Transverse colon (tissue), 4 donors: ENCODE results near the gene C5orf46.

Source experiments
- CTCF ChIP-seq, 5 experiments: fragments of 200-600 bp in 3 of 5; fragments of 450-650 bp in 2 of 5; sonication (generic) in 3 of 5; IDR thresholded peaks; 1 replicate in 2 of 5; 2 replicates in 3 of 5; pipeline ENCODE4 v1.5.1; 2016 to 2017; ENCODE audit warnings: antibody characterized with exemption in 5 of 5, inconsistent platforms in 3 of 5, mild to moderate bottlenecking in 2 of 5, moderate library complexity in 1 of 5
- EP300 ChIP-seq: sonication (generic); formaldehyde crosslinking; IDR thresholded peaks from one replicate; pipeline ENCODE4 v1.6.1; 2017; ENCODE audit warnings: antibody characterized with exemption, low read depth
- POLR2AphosphoS5 ChIP-seq, 3 donors: sonication (generic); formaldehyde crosslinking; IDR thresholded peaks; one replicate each; pipeline ENCODE4 v1.6.1; 2016; ENCODE audit warnings: antibody characterized with exemption in 3 of 3

- TF ChIP-seq EP300 (no peak), POLR2AphosphoS5 (IDR thresholded peaks at IDR 0.05) (no peak), CTCF (IDR thresholded peaks at IDR 0.05) (no peak)
Observed at GRCh38 chr5:147879784-147880183, 26.6 kb downstream of the C5orf46 start.
